Ascending aorta (tissue), 2 donors: ENCODE data around the gene AQP3. TPM values are rescaled to one million over a fixed set of nuclear protein-coding genes. Genes with fewer than 3 reads are reported as not detected.
"Not testable (repeated sequence)": the region's sequence is repeated elsewhere in the genome, so short reads cannot be mapped to it uniquely, and the experiment has no call there.

ENCODE experiments used
- DNase-seq, 2 donors: peaks; one replicate each; pipeline ENCODE4 v3.0.0-alpha.2; 2019; ENCODE audit warnings: low spot score in 2 of 2
- H3K27ac ChIP-seq, 2 donors: fragments of 200-600 bp; sonication (generic); one replicate each; pipeline ENCODE4 v1.5.1; 2016 to 2017; ENCODE audit warnings: mild to moderate bottlenecking in 1 of 2
- H3K27me3 ChIP-seq: fragments of 200-600 bp; sonication (generic); one replicate; pipeline ENCODE4 v1.5.1; 2017
- H3K36me3 ChIP-seq, 2 donors: fragments of 200-600 bp; sonication (generic); one replicate each; pipeline ENCODE4 v1.5.1; 2016
- H3K4me1 ChIP-seq, 2 donors: fragments of 200-600 bp; sonication (generic); one replicate each; pipeline ENCODE4 v1.5.1; 2016 to 2017; ENCODE audit warnings: mild to moderate bottlenecking in 1 of 2
- H3K4me3 ChIP-seq, 2 donors: fragments of 200-600 bp; sonication (generic); one replicate each; pipeline ENCODE4 v1.5.1; 2016 to 2017; ENCODE audit warnings: mild to moderate bottlenecking in 1 of 2
- H3K9me3 ChIP-seq, 2 donors: fragments of 200-600 bp; sonication (generic); one replicate each; pipeline ENCODE4 v1.5.1; 2016
- intact Hi-C: fragments of 100-400 bp; cut with DNase I; formaldehyde crosslinking; loops from one replicate; pipeline ENCODE4 v1.15.1; 2023
- total RNA-seq: library from RNA; depleted of rRNA; stranded (reverse); fragments of >200 nt; gene quantifications from one replicate; pipeline ENCODE4 v1.1.0, GENCODE V29; 2016
- TF ChIP-seq, protein P1 (sequence below), 3 experiments: fragments of 200-600 bp in 2 of 3; fragments of 450-650 bp in 1 of 3; sonication (generic) in 2 of 3; IDR thresholded peaks; one replicate each; pipeline ENCODE4 v1.5.1; 2016 to 2019; ENCODE audit warnings: antibody characterized with exemption in 3 of 3, mild to moderate bottlenecking in 1 of 3, moderate library complexity in 1 of 3

AQP3 gene
- total RNA-seq, 1 donor from 2014 or later: 12.7 TPM

DNA sequence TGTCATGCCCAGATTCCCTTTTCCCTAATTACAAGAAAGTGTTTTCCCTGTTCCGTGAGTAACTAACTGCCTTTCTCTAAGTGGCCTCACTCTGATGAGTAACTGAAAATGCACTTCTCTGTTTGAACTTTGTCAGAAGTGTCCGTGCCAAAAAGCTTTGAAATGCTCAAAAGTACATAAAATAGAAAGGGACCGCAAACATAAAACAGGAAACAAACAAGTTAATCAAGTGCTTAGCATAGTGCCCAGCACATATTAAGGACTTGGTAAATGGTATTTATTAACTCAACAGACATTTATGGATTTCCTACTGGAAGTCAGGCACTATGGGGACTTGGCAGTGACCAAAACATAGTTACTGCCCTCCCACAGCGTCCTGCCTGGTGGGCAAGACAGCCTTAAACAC, 22.3 kb downstream of the AQP3 start:
- H3K27ac ChIP-seq: no peak overlapping the region
- H3K4me3 ChIP-seq: no peak overlapping the region
- no peaks in the 10 kb centered on the region for H3K36me3 ChIP-seq
- no peaks in the 10 kb centered on the region for H3K9me3 ChIP-seq
- no peaks in the 10 kb centered on the region for H3K4me1 ChIP-seq
- DNase-seq: no peak
- intact Hi-C loops: no loop called here
- no peaks in the 10 kb centered on the region for H3K27me3 ChIP-seq
- TF ChIP-seq, protein P1, sequence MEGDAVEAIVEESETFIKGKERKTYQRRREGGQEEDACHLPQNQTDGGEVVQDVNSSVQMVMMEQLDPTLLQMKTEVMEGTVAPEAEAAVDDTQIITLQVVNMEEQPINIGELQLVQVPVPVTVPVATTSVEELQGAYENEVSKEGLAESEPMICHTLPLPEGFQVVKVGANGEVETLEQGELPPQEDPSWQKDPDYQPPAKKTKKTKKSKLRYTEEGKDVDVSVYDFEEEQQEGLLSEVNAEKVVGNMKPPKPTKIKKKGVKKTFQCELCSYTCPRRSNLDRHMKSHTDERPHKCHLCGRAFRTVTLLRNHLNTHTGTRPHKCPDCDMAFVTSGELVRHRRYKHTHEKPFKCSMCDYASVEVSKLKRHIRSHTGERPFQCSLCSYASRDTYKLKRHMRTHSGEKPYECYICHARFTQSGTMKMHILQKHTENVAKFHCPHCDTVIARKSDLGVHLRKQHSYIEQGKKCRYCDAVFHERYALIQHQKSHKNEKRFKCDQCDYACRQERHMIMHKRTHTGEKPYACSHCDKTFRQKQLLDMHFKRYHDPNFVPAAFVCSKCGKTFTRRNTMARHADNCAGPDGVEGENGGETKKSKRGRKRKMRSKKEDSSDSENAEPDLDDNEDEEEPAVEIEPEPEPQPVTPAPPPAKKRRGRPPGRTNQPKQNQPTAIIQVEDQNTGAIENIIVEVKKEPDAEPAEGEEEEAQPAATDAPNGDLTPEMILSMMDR (IDR thresholded peaks at IDR 0.05): no peak

DNA sequence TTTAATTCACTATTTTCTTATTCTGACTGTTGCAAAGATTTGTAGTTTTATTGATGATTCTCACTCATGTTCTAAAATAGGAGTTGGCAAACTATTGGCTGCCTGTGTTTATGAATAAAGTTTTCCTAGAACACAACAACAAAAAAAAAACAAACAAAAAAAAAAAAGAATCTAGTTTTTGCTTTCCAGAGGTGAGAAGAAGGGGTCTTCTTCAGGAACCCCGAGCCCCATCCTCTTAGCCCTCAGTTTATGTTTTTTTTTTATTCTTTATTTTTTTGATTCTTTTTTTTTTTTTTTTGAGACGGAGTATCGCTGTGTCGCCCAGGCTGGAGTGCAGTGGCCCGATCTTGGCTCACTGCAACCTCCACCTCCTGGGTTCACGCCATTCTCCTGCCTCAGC, 22.9 kb downstream of the AQP3 start:
- H3K27ac ChIP-seq, DNase-seq, H3K4me3 ChIP-seq, H3K9me3 ChIP-seq, H3K36me3 ChIP-seq, H3K4me1 ChIP-seq, intact Hi-C loops, H3K27me3 ChIP-seq: not testable (repeated sequence)

DNA sequence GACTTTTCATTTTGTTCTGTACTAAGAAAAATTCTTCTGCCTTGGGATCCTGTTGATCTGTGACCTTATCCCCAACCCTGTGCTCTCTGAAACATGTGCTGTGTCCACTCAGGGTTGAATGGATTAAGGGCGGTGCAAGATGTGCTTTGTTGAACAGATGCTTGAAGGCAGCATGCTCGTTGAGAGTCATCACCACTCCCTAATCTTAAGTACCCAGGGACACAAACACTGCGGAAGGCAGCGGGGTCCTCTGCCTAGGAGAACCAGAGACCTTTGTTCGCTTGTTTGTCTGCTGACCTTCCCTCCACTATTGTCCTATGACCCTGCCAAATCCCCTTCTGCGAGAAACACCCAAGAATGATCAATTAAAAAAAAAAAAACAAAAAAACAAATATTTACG, 23.4 kb downstream of the AQP3 start:
- intact Hi-C loops, H3K4me1 ChIP-seq, DNase-seq, H3K9me3 ChIP-seq, H3K36me3 ChIP-seq, H3K27me3 ChIP-seq, H3K4me3 ChIP-seq, H3K27ac ChIP-seq: not testable (repeated sequence)

DNA sequence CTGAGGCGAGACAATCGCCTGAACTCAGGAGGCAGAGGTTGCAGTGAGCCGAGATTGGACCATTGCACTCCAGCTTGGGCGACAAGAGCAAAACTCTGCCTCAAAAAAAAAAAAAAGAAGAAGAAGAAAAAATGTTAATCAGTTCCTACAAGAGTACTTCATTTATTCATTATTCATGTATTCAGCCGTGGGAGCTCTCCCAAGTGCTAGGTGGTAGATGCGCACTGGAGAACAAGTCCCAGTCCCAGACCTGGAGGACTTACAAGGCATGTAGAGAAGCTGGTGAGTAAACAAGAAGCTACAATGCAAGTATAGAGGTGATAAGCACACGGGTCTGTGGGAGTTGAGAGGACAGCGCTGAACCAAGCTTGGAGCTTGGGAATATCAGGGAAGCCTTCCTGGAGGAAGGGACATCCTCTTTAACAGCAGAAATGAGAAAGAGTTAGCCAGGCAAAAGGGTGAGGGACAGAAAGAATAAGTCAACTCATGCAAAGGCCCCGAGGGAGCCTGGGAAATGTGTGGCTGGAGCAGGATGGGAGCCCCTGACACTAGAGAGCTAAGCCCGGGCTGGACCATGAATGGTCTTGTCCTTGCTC, 27.6 kb downstream of the AQP3 start:
- DNase-seq: no peak
- Histone ChIP-seq H3K27ac (no peak overlapping the region), H3K27me3 (no peaks in the 10 kb centered on the region), H3K4me3 (no peak overlapping the region), H3K9me3 (no peaks in the 10 kb centered on the region), H3K36me3 (no peaks in the 10 kb centered on the region), H3K4me1 (no peaks in the 10 kb centered on the region)
- intact Hi-C loops: no loop called here
- TF ChIP-seq, protein P1 (IDR thresholded peaks at IDR 0.05): no peak

DNA sequence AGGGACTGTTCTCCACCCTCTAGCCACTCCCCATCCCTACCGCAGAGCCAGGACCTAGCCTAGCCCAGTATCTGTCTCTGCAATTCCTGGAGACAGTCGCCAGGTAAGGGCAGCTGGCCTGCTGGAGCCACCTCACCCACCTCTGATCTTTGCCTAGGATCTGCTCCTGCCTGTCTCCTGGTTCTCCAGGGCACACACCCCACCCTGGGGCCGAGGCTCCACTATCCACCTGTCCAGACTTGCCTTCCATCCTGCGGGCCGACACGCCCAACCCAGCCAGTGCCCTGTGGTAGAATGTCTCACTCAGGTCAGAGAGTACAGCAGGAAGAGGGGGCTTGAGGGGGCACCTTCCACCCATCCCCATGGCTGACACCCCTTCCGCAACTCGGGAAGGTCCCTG, 29.3 kb downstream of the AQP3 start:
- Histone ChIP-seq H3K36me3 (no peaks in the 10 kb centered on the region), H3K27me3 (no peaks in the 10 kb centered on the region), H3K27ac (no peak overlapping the region), H3K9me3 (no peaks in the 10 kb centered on the region), H3K4me1 (no peaks in the 10 kb centered on the region), H3K4me3 (no peak overlapping the region)
- no peak for DNase-seq
- intact Hi-C loops: no loop called here
- TF ChIP-seq, protein P1 (IDR thresholded peaks at IDR 0.05): no peak

DNA sequence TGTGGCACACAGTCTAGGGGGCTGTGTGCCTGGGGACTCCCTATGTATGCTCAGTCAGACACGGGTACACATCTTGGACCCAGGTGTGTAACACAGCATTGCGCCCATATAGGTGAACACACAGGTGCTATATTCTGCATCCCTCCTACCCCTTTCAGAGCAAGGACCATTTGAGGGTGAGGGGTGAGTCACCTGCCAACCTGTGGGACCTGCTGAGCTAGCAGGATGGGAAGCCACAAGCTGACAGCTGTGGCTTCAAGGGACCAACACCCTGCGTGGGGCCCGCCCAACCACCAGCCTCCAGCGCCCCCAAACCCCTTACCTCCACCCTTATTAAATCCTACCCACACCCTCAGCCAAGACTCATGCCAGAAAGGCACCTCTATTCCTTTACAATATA, 30.4 kb downstream of the AQP3 start:
- TF ChIP-seq, protein P1 (IDR thresholded peaks at IDR 0.05): no peak
- Histone ChIP-seq H3K27me3 (no peaks in the 10 kb centered on the region), H3K4me1 (no peaks in the 10 kb centered on the region), H3K4me3 (no peak overlapping the region), H3K9me3 (no peaks in the 10 kb centered on the region), H3K27ac (no peak overlapping the region), H3K36me3 (no peaks in the 10 kb centered on the region)
- no peak for DNase-seq
- intact Hi-C loops: no loop called here

DNA sequence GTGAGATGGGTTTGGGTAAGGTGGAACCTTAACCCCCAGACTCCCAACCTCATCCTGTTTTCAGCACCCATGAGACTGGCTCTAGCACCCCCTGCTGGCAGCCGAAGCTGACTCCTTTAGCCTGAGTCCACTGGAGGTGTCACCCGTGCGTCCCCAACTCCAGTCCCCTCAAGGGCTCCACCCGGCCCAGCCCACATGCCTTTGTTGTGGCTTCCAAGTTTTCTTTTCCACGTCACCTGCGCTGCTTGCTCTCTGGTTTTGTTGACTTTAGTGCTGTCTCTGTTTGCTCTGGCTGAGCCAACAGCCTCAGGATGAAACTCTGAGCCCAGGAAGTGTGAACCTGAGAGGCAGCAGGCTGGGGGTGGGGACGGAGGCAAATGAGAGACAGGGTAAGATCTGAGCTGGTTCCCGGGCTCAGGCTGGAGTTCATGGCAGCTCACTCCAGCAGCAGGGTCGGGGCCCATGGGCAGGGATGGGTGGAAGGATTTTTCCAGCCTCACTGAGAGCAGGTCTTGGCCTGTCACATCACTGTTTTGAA, 31.8 kb downstream of the AQP3 start:
- Histone ChIP-seq H3K9me3 (no peaks in the 10 kb centered on the region), H3K27ac (no peak overlapping the region), H3K4me3 (no peak overlapping the region), H3K27me3 (no peaks in the 10 kb centered on the region), H3K36me3 (no peaks in the 10 kb centered on the region), H3K4me1 (no peaks in the 10 kb centered on the region)
- intact Hi-C loops: loop anchor here (1.0 kb wide), 1 partner anchor 40 kb away; no protein-coding TSS in a partner anchor
- TF ChIP-seq, protein P1 (IDR thresholded peaks at IDR 0.05): peak; percentile 48 to 76 (median 70)
- peak in 1 of 2 donors; percentile 82 for DNase-seq
